SK-N-SH treated with all-trans-retinoic acid at 6 μM for 48 hours (cell line): ENCODE results near the gene TMIGD3.

ENCODE experiments used
- ATAC-seq: fragments of 200-7000 bp; cut with Tn5 transposase; 3 replicates; pipeline ENCODE4 v1.9.1; 2020; ENCODE audit warnings: mild to moderate bottlenecking, moderate library complexity
- BACH2 ChIP-seq: fragments of 250-450 bp; sonication (Bioruptor Pico); IDR thresholded peaks from 2 replicates; pipeline ENCODE4 v1.9.0; 2021; ENCODE audit warnings: mild to moderate bottlenecking, borderline replicate concordance
- GLIS3 ChIP-seq: fragments of 250-450 bp; sonication (Bioruptor Pico); IDR thresholded peaks from 2 replicates; pipeline ENCODE4 v1.5.0; 2020; ENCODE audit warnings: mild to moderate bottlenecking, moderate library complexity
- ISL1 ChIP-seq: fragments of 250-450 bp; sonication (Bioruptor Pico); IDR thresholded peaks from 2 replicates; pipeline ENCODE4 v2.1.2; 2022; ENCODE audit warnings: mild to moderate bottlenecking, moderate library complexity
- OSR1 ChIP-seq: fragments of 250-450 bp; sonication (Bioruptor Pico); IDR thresholded peaks from 2 replicates; pipeline ENCODE4 v1.8.0; 2022; ENCODE audit warnings: moderate library complexity, mild to moderate bottlenecking, inconsistent platforms
- POU6F1 ChIP-seq: fragments of 250-450 bp; sonication (Bioruptor Pico); IDR thresholded peaks from 2 replicates; pipeline ENCODE4 v1.8.0; 2021; ENCODE audit warnings: low read depth, mild to moderate bottlenecking, moderate library complexity, borderline replicate concordance
- PPARA ChIP-seq: fragments of 250-450 bp; sonication (Bioruptor Pico); IDR thresholded peaks from 2 replicates; pipeline ENCODE4 v1.5.0; 2020; ENCODE audit warnings: mild to moderate bottlenecking, borderline replicate concordance
- RARB ChIP-seq: fragments of 250-450 bp; sonication (Bioruptor Pico); IDR thresholded peaks from 2 replicates; pipeline ENCODE4 v1.8.0; 2021; ENCODE audit warnings: mild to moderate bottlenecking, moderate library complexity
- SNAI2 ChIP-seq: fragments of 250-450 bp; sonication (Bioruptor Pico); IDR thresholded peaks from 2 replicates; pipeline ENCODE4 v1.5.0; 2020; ENCODE audit warnings: mild to moderate bottlenecking, moderate library complexity
- TCF4 ChIP-seq: fragments of 250-450 bp; sonication (Bioruptor Pico); IDR thresholded peaks from 2 replicates; pipeline ENCODE4 v1.8.0; 2021; ENCODE audit warnings: mild to moderate bottlenecking, moderate library complexity, borderline replicate concordance
- TOX ChIP-seq: fragments of 250-450 bp; sonication (Bioruptor Pico); IDR thresholded peaks from 2 replicates; pipeline ENCODE4 v1.8.0; 2021; ENCODE audit warnings: mild to moderate bottlenecking, moderate library complexity, borderline replicate concordance
- ZFP30 ChIP-seq: fragments of 450-650 bp; formaldehyde crosslinking; IDR thresholded peaks from 2 replicates; pipeline ENCODE4 v1.5.0; 2022; ENCODE audit warnings: mild to moderate bottlenecking, moderate library complexity
- ZNF565 ChIP-seq: fragments of 450-650 bp; formaldehyde crosslinking; conservative IDR thresholded peaks from 2 replicates; pipeline ENCODE4 v1.5.0; 2020; ENCODE audit warnings: low read depth, mild to moderate bottlenecking, moderate library complexity
- ZNF70 ChIP-seq: fragments of 450-650 bp; formaldehyde crosslinking; IDR thresholded peaks from 2 replicates; pipeline ENCODE4 v1.5.0; 2020; ENCODE audit warnings: mild to moderate bottlenecking, moderate library complexity
- ZNF8 ChIP-seq: fragments of 450-650 bp; formaldehyde crosslinking; IDR thresholded peaks from 2 replicates; pipeline ENCODE4 v1.5.0; 2020; ENCODE audit warnings: mild to moderate bottlenecking, moderate library complexity
- TF ChIP-seq, protein P1 (sequence below): fragments of 250-450 bp; sonication (Bioruptor Pico); IDR thresholded peaks from 2 replicates; pipeline ENCODE4 v1.5.0; 2020; ENCODE audit warnings: mild to moderate bottlenecking, moderate library complexity
- TF ChIP-seq, protein P2 (sequence below): fragments of 250-450 bp; sonication (Bioruptor Pico); IDR thresholded peaks from 2 replicates; pipeline ENCODE4 v1.8.0; 2020; ENCODE audit warnings: mild to moderate bottlenecking, moderate library complexity, borderline replicate concordance
- TF ChIP-seq, protein P3 (sequence below): fragments of 250-450 bp; sonication (Bioruptor Pico); IDR thresholded peaks from 2 replicates; pipeline ENCODE4 v1.5.1; 2021; ENCODE audit warnings: mild to moderate bottlenecking, moderate library complexity
- TF ChIP-seq, protein P4 (sequence below): fragments of 250-450 bp; sonication (Bioruptor Pico); IDR thresholded peaks from 2 replicates; pipeline ENCODE4 v1.5.1; 2020; ENCODE audit warnings: low read depth, mild to moderate bottlenecking, moderate library complexity

TMIGD3 gene

DNA sequence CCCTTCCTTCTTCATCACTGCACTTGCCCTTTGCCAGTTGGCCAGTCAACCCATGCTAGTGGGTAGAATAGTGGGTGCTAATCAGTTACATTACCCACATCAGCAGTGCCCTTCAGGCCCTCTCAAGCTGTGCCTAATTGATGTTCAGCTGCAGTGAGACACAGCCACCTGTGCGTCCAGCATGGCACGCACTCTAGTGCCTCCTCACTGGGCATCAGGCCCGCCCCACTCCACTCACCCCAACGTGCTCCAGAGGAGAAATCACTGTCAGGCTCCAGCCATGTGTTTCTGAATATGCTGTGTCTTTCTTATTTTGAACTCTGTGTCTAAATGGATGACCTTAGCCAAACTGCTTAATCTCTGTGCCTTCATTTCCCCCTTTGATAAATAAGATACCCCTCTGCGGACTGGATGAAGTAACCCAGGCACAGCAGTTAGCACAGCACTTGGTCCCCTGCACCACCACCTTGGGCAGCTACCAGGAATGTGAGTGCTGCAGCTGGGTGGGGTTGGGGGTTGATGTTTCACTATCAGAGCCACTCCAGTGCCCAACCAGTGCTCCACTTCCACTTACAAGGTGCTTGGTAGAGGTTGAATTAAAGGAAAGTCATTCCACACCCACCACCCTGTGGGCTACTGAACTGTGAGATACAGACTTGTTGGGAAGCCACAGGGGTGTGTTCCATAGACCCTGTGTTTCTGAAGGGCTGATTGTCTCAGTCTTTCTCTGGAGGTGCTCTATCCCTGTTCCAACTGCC is 8.9 kb upstream of the TMIGD3 start:
- TF ChIP-seq ISL1 (CRISPR knock-in tag) (no peak), TCF4 (CRISPR knock-in tag) (no peak), ZNF565 (CRISPR knock-in tag) (no peak), GLIS3 (CRISPR knock-in tag) (no peak), ZFP30 (no peak), OSR1 (CRISPR knock-in tag) (no peak)
- TF ChIP-seq, protein P1, sequence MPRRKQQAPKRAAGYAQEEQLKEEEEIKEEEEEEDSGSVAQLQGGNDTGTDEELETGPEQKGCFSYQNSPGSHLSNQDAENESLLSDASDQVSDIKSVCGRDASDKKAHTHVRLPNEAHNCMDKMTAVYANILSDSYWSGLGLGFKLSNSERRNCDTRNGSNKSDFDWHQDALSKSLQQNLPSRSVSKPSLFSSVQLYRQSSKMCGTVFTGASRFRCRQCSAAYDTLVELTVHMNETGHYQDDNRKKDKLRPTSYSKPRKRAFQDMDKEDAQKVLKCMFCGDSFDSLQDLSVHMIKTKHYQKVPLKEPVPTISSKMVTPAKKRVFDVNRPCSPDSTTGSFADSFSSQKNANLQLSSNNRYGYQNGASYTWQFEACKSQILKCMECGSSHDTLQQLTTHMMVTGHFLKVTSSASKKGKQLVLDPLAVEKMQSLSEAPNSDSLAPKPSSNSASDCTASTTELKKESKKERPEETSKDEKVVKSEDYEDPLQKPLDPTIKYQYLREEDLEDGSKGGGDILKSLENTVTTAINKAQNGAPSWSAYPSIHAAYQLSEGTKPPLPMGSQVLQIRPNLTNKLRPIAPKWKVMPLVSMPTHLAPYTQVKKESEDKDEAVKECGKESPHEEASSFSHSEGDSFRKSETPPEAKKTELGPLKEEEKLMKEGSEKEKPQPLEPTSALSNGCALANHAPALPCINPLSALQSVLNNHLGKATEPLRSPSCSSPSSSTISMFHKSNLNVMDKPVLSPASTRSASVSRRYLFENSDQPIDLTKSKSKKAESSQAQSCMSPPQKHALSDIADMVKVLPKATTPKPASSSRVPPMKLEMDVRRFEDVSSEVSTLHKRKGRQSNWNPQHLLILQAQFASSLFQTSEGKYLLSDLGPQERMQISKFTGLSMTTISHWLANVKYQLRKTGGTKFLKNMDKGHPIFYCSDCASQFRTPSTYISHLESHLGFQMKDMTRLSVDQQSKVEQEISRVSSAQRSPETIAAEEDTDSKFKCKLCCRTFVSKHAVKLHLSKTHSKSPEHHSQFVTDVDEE (CRISPR knock-in tag): no peak
- ATAC-seq: no peak

DNA sequence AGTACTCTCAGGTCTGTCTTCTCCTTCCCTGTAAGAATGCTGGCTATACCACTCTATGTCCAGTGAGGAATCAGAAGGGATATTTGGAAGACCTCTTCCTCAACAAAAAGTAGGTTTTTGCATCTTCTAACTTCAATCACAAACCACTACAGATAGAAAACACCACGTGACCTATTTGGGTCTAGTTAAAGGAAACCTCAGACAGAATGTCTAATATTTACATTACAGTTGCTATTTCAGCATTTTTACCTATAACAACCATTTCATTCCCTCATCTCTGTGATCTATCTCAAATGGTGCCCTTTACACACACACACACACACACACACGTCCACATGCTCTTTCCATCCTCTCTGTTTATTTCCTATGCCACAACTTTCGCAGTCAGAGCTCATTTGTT is 7.9 kb upstream of the TMIGD3 start:
- ATAC-seq: no peak
- TF ChIP-seq TCF4 (CRISPR knock-in tag) (no peak), ZNF565 (CRISPR knock-in tag) (no peak), BACH2 (CRISPR knock-in tag) (no peak), SNAI2 (CRISPR knock-in tag) (no peak)
- TF ChIP-seq, protein P1 (CRISPR knock-in tag): no peak

DNA sequence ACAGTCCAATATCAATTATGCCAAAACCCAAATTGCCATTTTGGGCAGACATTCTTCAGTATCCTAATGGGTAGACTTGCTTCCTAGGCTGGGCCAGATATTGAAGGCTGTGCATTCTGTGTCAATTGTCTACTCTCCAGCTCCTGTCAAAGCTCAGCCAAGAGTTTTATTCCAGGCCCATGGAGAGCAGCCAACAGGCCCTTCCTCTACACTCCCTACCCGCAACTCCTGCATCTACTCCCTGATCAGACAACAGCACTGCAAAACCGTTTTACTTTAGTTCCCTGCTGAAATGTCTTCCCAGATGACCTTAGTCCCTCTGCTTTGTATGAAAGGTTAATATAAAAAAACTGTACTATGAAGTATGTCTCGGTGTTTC is 6.6 kb upstream of the TMIGD3 start:
- TF ChIP-seq BACH2 (CRISPR knock-in tag) (no peak), TCF4 (CRISPR knock-in tag) (no peak), ZNF565 (CRISPR knock-in tag) (no peak), ZNF70 (CRISPR knock-in tag) (no peak), PPARA (no peak), ISL1 (CRISPR knock-in tag) (no peak), OSR1 (CRISPR knock-in tag) (no peak), RARB (CRISPR knock-in tag) (no peak), TOX (CRISPR knock-in tag) (no peak), POU6F1 (CRISPR knock-in tag) (no peak), ZNF8 (CRISPR knock-in tag) (no peak), ZFP30 (no peak), SNAI2 (CRISPR knock-in tag) (no peak)
- TF ChIP-seq, protein P2, sequence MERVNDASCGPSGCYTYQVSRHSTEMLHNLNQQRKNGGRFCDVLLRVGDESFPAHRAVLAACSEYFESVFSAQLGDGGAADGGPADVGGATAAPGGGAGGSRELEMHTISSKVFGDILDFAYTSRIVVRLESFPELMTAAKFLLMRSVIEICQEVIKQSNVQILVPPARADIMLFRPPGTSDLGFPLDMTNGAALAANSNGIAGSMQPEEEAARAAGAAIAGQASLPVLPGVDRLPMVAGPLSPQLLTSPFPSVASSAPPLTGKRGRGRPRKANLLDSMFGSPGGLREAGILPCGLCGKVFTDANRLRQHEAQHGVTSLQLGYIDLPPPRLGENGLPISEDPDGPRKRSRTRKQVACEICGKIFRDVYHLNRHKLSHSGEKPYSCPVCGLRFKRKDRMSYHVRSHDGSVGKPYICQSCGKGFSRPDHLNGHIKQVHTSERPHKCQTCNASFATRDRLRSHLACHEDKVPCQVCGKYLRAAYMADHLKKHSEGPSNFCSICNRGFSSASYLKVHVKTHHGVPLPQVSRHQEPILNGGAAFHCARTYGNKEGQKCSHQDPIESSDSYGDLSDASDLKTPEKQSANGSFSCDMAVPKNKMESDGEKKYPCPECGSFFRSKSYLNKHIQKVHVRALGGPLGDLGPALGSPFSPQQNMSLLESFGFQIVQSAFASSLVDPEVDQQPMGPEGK (CRISPR knock-in tag): no peak
- TF ChIP-seq, protein P3, sequence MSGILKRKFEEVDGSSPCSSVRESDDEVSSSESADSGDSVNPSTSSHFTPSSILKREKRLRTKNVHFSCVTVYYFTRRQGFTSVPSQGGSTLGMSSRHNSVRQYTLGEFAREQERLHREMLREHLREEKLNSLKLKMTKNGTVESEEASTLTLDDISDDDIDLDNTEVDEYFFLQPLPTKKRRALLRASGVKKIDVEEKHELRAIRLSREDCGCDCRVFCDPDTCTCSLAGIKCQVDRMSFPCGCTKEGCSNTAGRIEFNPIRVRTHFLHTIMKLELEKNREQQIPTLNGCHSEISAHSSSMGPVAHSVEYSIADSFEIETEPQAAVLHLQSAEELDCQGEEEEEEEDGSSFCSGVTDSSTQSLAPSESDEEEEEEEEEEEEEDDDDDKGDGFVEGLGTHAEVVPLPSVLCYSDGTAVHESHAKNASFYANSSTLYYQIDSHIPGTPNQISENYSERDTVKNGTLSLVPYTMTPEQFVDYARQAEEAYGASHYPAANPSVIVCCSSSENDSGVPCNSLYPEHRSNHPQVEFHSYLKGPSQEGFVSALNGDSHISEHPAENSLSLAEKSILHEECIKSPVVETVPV (CRISPR knock-in tag): no peak
- TF ChIP-seq, protein P4, sequence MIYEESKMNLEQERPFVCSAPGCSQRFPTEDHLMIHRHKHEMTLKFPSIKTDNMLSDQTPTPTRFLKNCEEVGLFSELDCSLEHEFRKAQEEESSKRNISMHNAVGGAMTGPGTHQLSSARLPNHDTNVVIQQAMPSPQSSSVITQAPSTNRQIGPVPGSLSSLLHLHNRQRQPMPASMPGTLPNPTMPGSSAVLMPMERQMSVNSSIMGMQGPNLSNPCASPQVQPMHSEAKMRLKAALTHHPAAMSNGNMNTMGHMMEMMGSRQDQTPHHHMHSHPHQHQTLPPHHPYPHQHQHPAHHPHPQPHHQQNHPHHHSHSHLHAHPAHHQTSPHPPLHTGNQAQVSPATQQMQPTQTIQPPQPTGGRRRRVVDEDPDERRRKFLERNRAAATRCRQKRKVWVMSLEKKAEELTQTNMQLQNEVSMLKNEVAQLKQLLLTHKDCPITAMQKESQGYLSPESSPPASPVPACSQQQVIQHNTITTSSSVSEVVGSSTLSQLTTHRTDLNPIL (CRISPR knock-in tag): no peak
- TF ChIP-seq, protein P1 (CRISPR knock-in tag): no peak
- ATAC-seq: no peak
